Breast epithelium (tissue), 4 donors: ENCODE measurements around the gene ZNF319. TPM values are rescaled to one million over a fixed set of nuclear protein-coding genes. Genes with fewer than 3 reads are reported as not detected.

Experiments
- DNase-seq, 2 donors: peaks; one replicate each; pipeline ENCODE4 v3.0.0-alpha.2; 2019; ENCODE audit warnings: low spot score in 2 of 2
- H3K27ac ChIP-seq, 2 donors: fragments of 200-600 bp; sonication (generic) in 1 of 2; one replicate each; pipeline ENCODE4 v1.5.1; 2016 to 2019; ENCODE audit warnings: mild to moderate bottlenecking in 1 of 2
- H3K27me3 ChIP-seq, 2 donors: fragments of 200-600 bp; sonication (generic) in 1 of 2; one replicate each; pipeline versions ENCODE4 v1.5.1 to v1.6.0; 2017 to 2019; ENCODE audit warnings: control low read depth in 1 of 2, mild to moderate bottlenecking in 1 of 2
- H3K36me3 ChIP-seq: fragments of 200-600 bp; one replicate; pipeline ENCODE4 v1.5.1; 2019
- H3K4me1 ChIP-seq, 2 donors: fragments of 200-600 bp; sonication (generic); one replicate each; pipeline ENCODE4 v1.5.1; 2016 to 2019; ENCODE audit warnings: control low read depth in 1 of 2
- H3K4me3 ChIP-seq, 3 donors: fragments of 200-600 bp; sonication (generic); 1 replicate in 2 of 3; 2 replicates in 1 of 3; pipeline ENCODE4 v1.5.1; 2016 to 2019; ENCODE audit warnings: mild to moderate bottlenecking in 3 of 3, moderate library complexity in 2 of 3
- H3K9me3 ChIP-seq, 2 donors: fragments of 200-600 bp; sonication (generic) in 1 of 2; one replicate each; pipeline ENCODE4 v1.5.1; 2016 to 2019; ENCODE audit warnings: control low read depth in 1 of 2
- CTCF ChIP-seq, 3 donors: fragments of 450-650 bp; IDR thresholded peaks; one replicate each; pipeline ENCODE4 v1.5.1; 2016 to 2017; ENCODE audit warnings: antibody characterized with exemption in 3 of 3, mild to moderate bottlenecking in 3 of 3, moderate library complexity in 3 of 3
- POLR2A ChIP-seq: fragments of 450-650 bp; IDR thresholded peaks from one replicate; pipeline ENCODE4 v1.6.1; 2016; ENCODE audit warnings: antibody characterized with exemption, mild to moderate bottlenecking, moderate library complexity
- POLR2AphosphoS5 ChIP-seq, 3 donors: sonication (generic); formaldehyde crosslinking; IDR thresholded peaks; one replicate each; pipeline ENCODE4 v1.6.1; 2017; ENCODE audit warnings: antibody characterized with exemption in 3 of 3
- intact Hi-C: fragments of 100-400 bp; cut with DNase I; formaldehyde crosslinking; loops from one replicate; pipeline ENCODE4 v1.15.1; 2023; ENCODE audit warnings: low total_unique reads
- total RNA-seq, 3 donors: library from RNA; depleted of rRNA; stranded (reverse); fragments of >200 nt; gene quantifications; one replicate each; pipeline ENCODE4 v1.1.0, GENCODE V29; 2016

ZNF319 gene
- total RNA-seq = 1 to 10 TPM; 6.2 to 7.2 (median 6.4) TPM

DNA sequence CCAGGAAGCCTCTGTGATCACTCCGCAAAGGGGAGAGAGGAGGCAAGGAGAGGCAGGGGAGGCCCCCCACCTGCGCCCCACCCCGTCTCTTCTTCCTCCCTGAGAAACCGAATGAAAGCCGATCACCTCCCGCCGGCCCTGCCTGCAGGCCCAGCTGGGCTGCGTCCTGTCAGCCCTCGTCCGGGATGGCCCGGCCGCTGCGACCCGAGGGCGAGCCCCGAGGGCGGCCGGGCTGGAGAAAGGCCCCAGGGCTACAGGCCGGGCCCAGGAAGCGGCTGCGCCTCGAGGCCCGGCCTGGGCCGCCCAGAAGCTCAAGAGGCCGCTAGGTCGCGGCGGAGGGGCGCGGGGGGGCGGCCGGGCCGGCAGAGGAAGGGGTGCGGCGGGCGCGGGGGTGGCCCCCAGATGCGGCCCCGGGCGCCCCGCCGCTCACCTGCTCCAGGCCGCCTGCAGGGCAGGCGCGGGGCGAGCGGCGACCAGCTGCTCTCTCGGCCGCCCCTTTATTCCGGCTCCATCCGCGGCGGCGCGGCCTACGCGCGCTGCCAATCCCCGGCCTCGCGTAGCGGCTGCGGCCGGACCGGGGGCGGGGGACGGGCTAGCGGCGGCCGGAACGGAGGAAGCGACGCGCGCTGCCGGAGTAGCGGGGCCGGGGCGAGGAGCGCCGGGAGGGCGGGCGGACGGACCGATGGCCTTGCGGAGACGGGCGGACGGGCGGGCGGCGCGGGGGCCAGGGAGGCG, at the start of gene ZNF319:
TSS of gene ZNF319 (minus strand) at position 702 of the 735 bp plus-strand sequence. CDS start 2,407 bp downstream, outside the sequence.
- intact Hi-C loops = loop anchor here (5.0 kb wide), 1 partner anchor 98 kb away; no protein-coding TSS in a partner anchor
- no peaks in the 10 kb centered on the region for H3K27me3 ChIP-seq
- no peak for TF ChIP-seq POLR2A
- no peak for TF ChIP-seq POLR2AphosphoS5 (IDR thresholded peaks at IDR 0.05)
- no peak for TF ChIP-seq CTCF (IDR thresholded peaks at IDR 0.05)
- peaks cover 5% of the 10 kb centered on the region for H3K36me3 ChIP-seq
- H3K9me3 ChIP-seq = no peaks in the 10 kb centered on the region
- H3K27ac ChIP-seq = peak within 1 kb of the TSS; percentile 83 to 87
- H3K4me3 ChIP-seq = peak within 1 kb of the TSS; percentile 59 to 77 (median 74)
- no peak for DNase-seq
- H3K4me1 ChIP-seq = no peaks in the 10 kb centered on the region

- Histone ChIP-seq H3K27me3 (no peaks in the 10 kb centered on the region), H3K36me3 (no peaks in the 10 kb centered on the region), H3K4me1 (no peaks in the 10 kb centered on the region), H3K27ac (no peak overlapping the region), H3K4me3 (no peak overlapping the region), H3K9me3 (no peaks in the 10 kb centered on the region)
- no peak for DNase-seq
- intact Hi-C loops = no loop called here
- TF ChIP-seq POLR2A (no peak), POLR2AphosphoS5 (IDR thresholded peaks at IDR 0.05) (no peak), CTCF (IDR thresholded peaks at IDR 0.05) (no peak)
Observed at GRCh38 chr16:58049232-58050185, 49.0 kb upstream of the ZNF319 start.

- TF ChIP-seq POLR2A (no peak), POLR2AphosphoS5 (IDR thresholded peaks at IDR 0.05) (no peak), CTCF (IDR thresholded peaks at IDR 0.05) (no peak)
- no peaks in the 10 kb centered on the region for H3K4me1 ChIP-seq
- H3K4me3 ChIP-seq = no peak overlapping the region
- DNase-seq = no peak
- no peaks in the 10 kb centered on the region for H3K27me3 ChIP-seq
- H3K36me3 ChIP-seq = no peaks in the 10 kb centered on the region
- H3K27ac ChIP-seq = no peak overlapping the region
- intact Hi-C loops = no loop called here
- no peaks in the 10 kb centered on the region for H3K9me3 ChIP-seq
Observed at GRCh38 chr16:58048494-58049231, 48.2 kb upstream of the ZNF319 start.

GRCh38 chr16:58047557-58048348, 47.3 kb upstream of the ZNF319 start:
- H3K36me3 ChIP-seq = no peaks in the 10 kb centered on the region
- H3K4me3 ChIP-seq = no peak overlapping the region
- TF ChIP-seq POLR2AphosphoS5 (IDR thresholded peaks at IDR 0.05) = no peak
- no peak for TF ChIP-seq POLR2A
- no peak for TF ChIP-seq CTCF (IDR thresholded peaks at IDR 0.05)
- H3K27ac ChIP-seq = peak overlapping the region in 1 of 2 donors; percentile 19
- no peaks in the 10 kb centered on the region for H3K9me3 ChIP-seq
- DNase-seq = no peak
- intact Hi-C loops = no loop called here
- no peaks in the 10 kb centered on the region for H3K27me3 ChIP-seq
- no peaks in the 10 kb centered on the region for H3K4me1 ChIP-seq
